ENCODE measurements around the gene COLEC11.

Gene COLEC11

GRCh38 chr2:3641841-3642421 is 47.0 kb downstream of the COLEC11 start:
- Mint-ChIP-seq H3K36me3 (ENCODE audit: low read depth) (no peaks in the 10 kb centered on the region), H3K4me1 (no peaks in the 10 kb centered on the region), H3K4me3 (no peak overlapping the region), H3K27me3 (ENCODE audit: low read depth) (peaks cover 25% of the 10 kb centered on the region), H3K27ac (no peak overlapping the region), H3K9me3 (no peaks in the 10 kb centered on the region)
- TF ChIP-seq CTCF (IDR thresholded peaks at IDR 0.05; ENCODE audit: unreplicated experiment in 3 of 3): no peak

- no peaks in the 10 kb centered on the region for H3K36me3 Mint-ChIP-seq (ENCODE audit: low read depth)
- no peak overlapping the region for H3K4me3 Mint-ChIP-seq
These were observed 47.8 kb downstream of the COLEC11 start for GRCh38 chr2:3642521-3643215.

GRCh38 chr2:3643371-3644245 is 48.7 kb downstream of the COLEC11 start:
- no peak overlapping the region for H3K4me3 Mint-ChIP-seq
- no peaks in the 10 kb centered on the region for H3K4me1 Mint-ChIP-seq
- TF ChIP-seq CTCF (IDR thresholded peaks at IDR 0.05; ENCODE audit: unreplicated experiment in 3 of 3): no peak
- peaks cover 26% of the 10 kb centered on the region for H3K27me3 Mint-ChIP-seq (ENCODE audit: low read depth)
- H3K9me3 Mint-ChIP-seq: no peaks in the 10 kb centered on the region
- peak overlapping the region in 2 of 3 experiments; percentile 57 to 89 for H3K27ac Mint-ChIP-seq
- H3K36me3 Mint-ChIP-seq (ENCODE audit: low read depth): no peaks in the 10 kb centered on the region

More at GRCh38 chr2:3642521-3643215, 47.8 kb downstream of the COLEC11 start:
- Mint-ChIP-seq H3K4me1 (no peaks in the 10 kb centered on the region), H3K27ac (peak overlapping the region in 1 of 3 experiments; percentile 89), H3K9me3 (no peaks in the 10 kb centered on the region), H3K27me3 (ENCODE audit: low read depth) (peaks cover 23% of the 10 kb centered on the region)
- no peak for TF ChIP-seq CTCF (IDR thresholded peaks at IDR 0.05; ENCODE audit: unreplicated experiment in 3 of 3)

GRCh38 chr2:3644246-3644525 is 49.3 kb downstream of the COLEC11 start:
- H3K4me1 Mint-ChIP-seq: no peaks in the 10 kb centered on the region
- H3K27ac Mint-ChIP-seq: no peak overlapping the region
- no peak overlapping the region for H3K4me3 Mint-ChIP-seq
- no peaks in the 10 kb centered on the region for H3K9me3 Mint-ChIP-seq
- no peaks in the 10 kb centered on the region for H3K36me3 Mint-ChIP-seq (ENCODE audit: low read depth)
- no peak for TF ChIP-seq CTCF (IDR thresholded peaks at IDR 0.05; ENCODE audit: unreplicated experiment in 3 of 3)
- H3K27me3 Mint-ChIP-seq (ENCODE audit: low read depth): peaks cover 31% of the 10 kb centered on the region

- no peak for TF ChIP-seq CTCF (IDR thresholded peaks at IDR 0.05; ENCODE audit: unreplicated experiment in 3 of 3)
- H3K27ac Mint-ChIP-seq: no peak overlapping the region
- H3K9me3 Mint-ChIP-seq: no peaks in the 10 kb centered on the region
- peaks cover 31% of the 10 kb centered on the region for H3K27me3 Mint-ChIP-seq (ENCODE audit: low read depth)
- H3K4me1 Mint-ChIP-seq: no peaks in the 10 kb centered on the region
- no peaks in the 10 kb centered on the region for H3K36me3 Mint-ChIP-seq (ENCODE audit: low read depth)
- no peak overlapping the region for H3K4me3 Mint-ChIP-seq
These were observed 50.1 kb downstream of the COLEC11 start for GRCh38 chr2:3644891-3645605.
